GM23338 (cell line): ENCODE measurements around the gene APLNR.

Experiments used
- CREB1 ChIP-seq: fragments of 250-450 bp; sonication (Bioruptor Pico); IDR thresholded peaks from 2 replicates; pipeline ENCODE4 v1.5.0; 2020; ENCODE audit warnings: low read depth, mild to moderate bottlenecking, moderate library complexity
- EZH2 ChIP-seq: fragments of 200-600 bp; sonication (generic); IDR thresholded peaks from one replicate; pipeline ENCODE4 v1.8.0; 2017; ENCODE audit warnings: antibody characterized with exemption, mild to moderate bottlenecking, low read depth; ENCODE audit not compliant: unreplicated experiment
- EZH2phosphoT487 ChIP-seq: fragments of 200-600 bp; sonication (generic); IDR thresholded peaks from one replicate; pipeline ENCODE4 v1.8.1; 2018; ENCODE audit warnings: antibody characterized with exemption; ENCODE audit not compliant: unreplicated experiment
- JUNB ChIP-seq: IDR thresholded peaks from one replicate; pipeline ENCODE4 v1.6.1; 2016; ENCODE audit warnings: antibody characterized with exemption; ENCODE audit not compliant: unreplicated experiment
- POLR2AphosphoS5 ChIP-seq: IDR thresholded peaks from 2 replicates; pipeline ENCODE4 v1.6.1; 2016; ENCODE audit warnings: antibody characterized with exemption, low read depth
- ZNF331 ChIP-seq: fragments of 250-450 bp; sonication (Bioruptor Pico); IDR thresholded peaks from 2 replicates; pipeline ENCODE4 v1.5.0; 2020; ENCODE audit warnings: low read depth, mild to moderate bottlenecking, moderate library complexity
- TF ChIP-seq, protein P1 (sequence below), 2 experiments: fragments of 200-600 bp in 1 of 2; sonication (generic) in 1 of 2; conservative IDR thresholded peaks; 2 replicates each; pipeline versions ENCODE4 v1.5.1 to v1.6.1; 2016 to 2017; ENCODE audit warnings: antibody characterized with exemption in 2 of 2, low read depth in 2 of 2, mild to moderate bottlenecking in 2 of 2, moderate library complexity in 1 of 2
- TF ChIP-seq, protein P2 (sequence below): IDR thresholded peaks from 2 replicates; pipeline ENCODE4 v1.6.1; 2016; ENCODE audit warnings: antibody characterized with exemption
- TF ChIP-seq, protein P3 (sequence below): IDR thresholded peaks from one replicate; pipeline ENCODE4 v1.6.1; 2018; ENCODE audit warnings: antibody characterized with exemption; ENCODE audit not compliant: unreplicated experiment

DNA sequence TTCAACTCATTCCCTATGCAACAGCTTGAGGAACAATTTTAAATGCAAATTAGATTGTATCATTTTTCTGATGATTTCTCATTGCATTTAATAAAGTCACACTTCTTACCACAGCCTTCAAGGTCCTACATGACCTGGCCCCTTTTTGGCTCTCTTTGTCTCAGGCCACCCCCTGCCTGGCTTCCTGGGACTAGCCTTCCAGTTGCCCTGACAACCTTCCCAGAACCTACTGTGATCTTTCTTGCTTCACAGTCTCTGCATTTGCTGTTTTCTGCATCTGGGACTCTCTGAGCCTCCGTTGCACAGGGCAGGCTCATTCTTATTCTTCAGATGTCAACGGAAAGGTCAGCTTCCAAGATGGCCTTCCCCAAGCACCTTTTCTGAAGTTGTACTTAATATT lies 12.9 kb downstream of the APLNR start:
- TF ChIP-seq, protein P1, sequence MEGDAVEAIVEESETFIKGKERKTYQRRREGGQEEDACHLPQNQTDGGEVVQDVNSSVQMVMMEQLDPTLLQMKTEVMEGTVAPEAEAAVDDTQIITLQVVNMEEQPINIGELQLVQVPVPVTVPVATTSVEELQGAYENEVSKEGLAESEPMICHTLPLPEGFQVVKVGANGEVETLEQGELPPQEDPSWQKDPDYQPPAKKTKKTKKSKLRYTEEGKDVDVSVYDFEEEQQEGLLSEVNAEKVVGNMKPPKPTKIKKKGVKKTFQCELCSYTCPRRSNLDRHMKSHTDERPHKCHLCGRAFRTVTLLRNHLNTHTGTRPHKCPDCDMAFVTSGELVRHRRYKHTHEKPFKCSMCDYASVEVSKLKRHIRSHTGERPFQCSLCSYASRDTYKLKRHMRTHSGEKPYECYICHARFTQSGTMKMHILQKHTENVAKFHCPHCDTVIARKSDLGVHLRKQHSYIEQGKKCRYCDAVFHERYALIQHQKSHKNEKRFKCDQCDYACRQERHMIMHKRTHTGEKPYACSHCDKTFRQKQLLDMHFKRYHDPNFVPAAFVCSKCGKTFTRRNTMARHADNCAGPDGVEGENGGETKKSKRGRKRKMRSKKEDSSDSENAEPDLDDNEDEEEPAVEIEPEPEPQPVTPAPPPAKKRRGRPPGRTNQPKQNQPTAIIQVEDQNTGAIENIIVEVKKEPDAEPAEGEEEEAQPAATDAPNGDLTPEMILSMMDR (conservative IDR thresholded peaks at IDR 0.05; ENCODE audit: low read depth in 2 of 2): no peak
- no peak for TF ChIP-seq CREB1 (CRISPR knock-in tag)
- TF ChIP-seq JUNB: no peak
- no peak for TF ChIP-seq EZH2
- TF ChIP-seq, protein P2, sequence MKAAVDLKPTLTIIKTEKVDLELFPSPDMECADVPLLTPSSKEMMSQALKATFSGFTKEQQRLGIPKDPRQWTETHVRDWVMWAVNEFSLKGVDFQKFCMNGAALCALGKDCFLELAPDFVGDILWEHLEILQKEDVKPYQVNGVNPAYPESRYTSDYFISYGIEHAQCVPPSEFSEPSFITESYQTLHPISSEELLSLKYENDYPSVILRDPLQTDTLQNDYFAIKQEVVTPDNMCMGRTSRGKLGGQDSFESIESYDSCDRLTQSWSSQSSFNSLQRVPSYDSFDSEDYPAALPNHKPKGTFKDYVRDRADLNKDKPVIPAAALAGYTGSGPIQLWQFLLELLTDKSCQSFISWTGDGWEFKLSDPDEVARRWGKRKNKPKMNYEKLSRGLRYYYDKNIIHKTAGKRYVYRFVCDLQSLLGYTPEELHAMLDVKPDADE: no peak
- TF ChIP-seq, protein P3, sequence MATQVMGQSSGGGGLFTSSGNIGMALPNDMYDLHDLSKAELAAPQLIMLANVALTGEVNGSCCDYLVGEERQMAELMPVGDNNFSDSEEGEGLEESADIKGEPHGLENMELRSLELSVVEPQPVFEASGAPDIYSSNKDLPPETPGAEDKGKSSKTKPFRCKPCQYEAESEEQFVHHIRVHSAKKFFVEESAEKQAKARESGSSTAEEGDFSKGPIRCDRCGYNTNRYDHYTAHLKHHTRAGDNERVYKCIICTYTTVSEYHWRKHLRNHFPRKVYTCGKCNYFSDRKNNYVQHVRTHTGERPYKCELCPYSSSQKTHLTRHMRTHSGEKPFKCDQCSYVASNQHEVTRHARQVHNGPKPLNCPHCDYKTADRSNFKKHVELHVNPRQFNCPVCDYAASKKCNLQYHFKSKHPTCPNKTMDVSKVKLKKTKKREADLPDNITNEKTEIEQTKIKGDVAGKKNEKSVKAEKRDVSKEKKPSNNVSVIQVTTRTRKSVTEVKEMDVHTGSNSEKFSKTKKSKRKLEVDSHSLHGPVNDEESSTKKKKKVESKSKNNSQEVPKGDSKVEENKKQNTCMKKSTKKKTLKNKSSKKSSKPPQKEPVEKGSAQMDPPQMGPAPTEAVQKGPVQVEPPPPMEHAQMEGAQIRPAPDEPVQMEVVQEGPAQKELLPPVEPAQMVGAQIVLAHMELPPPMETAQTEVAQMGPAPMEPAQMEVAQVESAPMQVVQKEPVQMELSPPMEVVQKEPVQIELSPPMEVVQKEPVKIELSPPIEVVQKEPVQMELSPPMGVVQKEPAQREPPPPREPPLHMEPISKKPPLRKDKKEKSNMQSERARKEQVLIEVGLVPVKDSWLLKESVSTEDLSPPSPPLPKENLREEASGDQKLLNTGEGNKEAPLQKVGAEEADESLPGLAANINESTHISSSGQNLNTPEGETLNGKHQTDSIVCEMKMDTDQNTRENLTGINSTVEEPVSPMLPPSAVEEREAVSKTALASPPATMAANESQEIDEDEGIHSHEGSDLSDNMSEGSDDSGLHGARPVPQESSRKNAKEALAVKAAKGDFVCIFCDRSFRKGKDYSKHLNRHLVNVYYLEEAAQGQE: no peak
- no peak for TF ChIP-seq EZH2phosphoT487
- TF ChIP-seq ZNF331: no peak
- TF ChIP-seq POLR2AphosphoS5: no peak
